Ovary (tissue), 9 donors: ENCODE data around the gene MMD2. TPM values are rescaled to one million over a fixed set of nuclear protein-coding genes. Genes with fewer than 3 reads are reported as not detected.

Experiments used
- DNase-seq, 5 donors: peaks; one replicate each; pipeline ENCODE4 v3.0.0-alpha.2; 2019 to 2020
- H3K27ac ChIP-seq, 2 donors: fragments of 200-600 bp; one replicate each; pipeline versions ENCODE4 v1.5.1 to v1.8.0; 2019 to 2022
- H3K27me3 ChIP-seq: fragments of 200-600 bp; one replicate; pipeline ENCODE4 v1.8.0; 2022
- H3K36me3 ChIP-seq: fragments of 200-600 bp; sonication (generic); one replicate; pipeline ENCODE4 v1.5.1; 2019
- H3K4me1 ChIP-seq: one replicate; pipeline ENCODE4 v1.8.1; 2013; ENCODE audit warnings: mild to moderate bottlenecking, moderate library complexity; ENCODE audit not compliant: insufficient read depth
- H3K4me3 ChIP-seq: fragments of 200-600 bp; sonication (generic); one replicate; pipeline ENCODE4 v1.5.1; 2017
- H3K9me3 ChIP-seq, 2 donors: fragments of 200-600 bp in 1 of 2; sonication (generic) in 1 of 2; one replicate each; pipeline versions ENCODE4 v1.5.1 to v1.8.1; 2013 to 2019; ENCODE audit warnings: mild to moderate bottlenecking in 1 of 2, moderate library complexity in 1 of 2
- CTCF ChIP-seq, 3 donors: fragments of 450-650 bp in 2 of 3; fragments of 200-600 bp in 1 of 3; IDR thresholded peaks; one replicate each; pipeline versions ENCODE4 v1.5.1 to v1.8.0; 2016 to 2022; ENCODE audit warnings: antibody characterized with exemption in 3 of 3, mild to moderate bottlenecking in 1 of 3
- EP300 ChIP-seq: sonication (generic); formaldehyde crosslinking; IDR thresholded peaks from one replicate; pipeline ENCODE4 v1.6.1; 2017; ENCODE audit warnings: antibody characterized with exemption
- POLR2A ChIP-seq: fragments of 450-650 bp; IDR thresholded peaks from one replicate; pipeline ENCODE4 v1.6.1; 2017; ENCODE audit warnings: antibody characterized with exemption, mild to moderate bottlenecking, moderate library complexity
- WGBS, 3 donors: extraction: QIAGEN DNeasy Blood & Tissue Kit in 1 of 3; methylation state at CpG; one replicate each; pipeline versions ENCODE4 v1.1.5 to v1.1.7; 2013 to 2017; 5-methylcytosine and 5-hydroxymethylcytosine counted together
- intact Hi-C, 4 donors: fragments of 100-400 bp; cut with DNase I; formaldehyde crosslinking; loops; one replicate each; pipeline versions ENCODE4 v1.11.0 to v1.15.1; 2022 to 2023
- polyA plus RNA-seq, 2 donors: library from polyadenylated mRNA; stranded (reverse); fragments of 200-250 nt in 1 of 2; fragments of 350-450 nt in 1 of 2; fragmentation: Illumina TruSeq in 1 of 2; extraction: RNeasy Lipid Tissue Mini Kit (QIAGEN cat#74804) in 1 of 2; gene quantifications; one replicate each; pipeline ENCODE4 v1.2.3, GENCODE V29; 2013 to 2014
- total RNA-seq, 7 donors: library from RNA; depleted of rRNA in 2 of 7; stranded (reverse); fragments of >200 nt in 2 of 7; fragmentation: NEBNext Ultra II Directional in 3 of 7; extraction: Animal tissue kit (Norgen Biotek cat#: 25700) in 3 of 7; gene quantifications; one replicate each; pipeline versions ENCODE4 v1.1.0 to v1.2.4, GENCODE V29; 2016 to 2023
- donor health status: DM: no; HTN: no; CAD: no; lungs with moderate emphysema.
- donor health status: DM: no; HTN: no; CAD: no.
- donor health status: Bipolar disorder and iron deficiency.
- donor health status: DM: yes; HTN: yes; CAD: no.
- donor health status: DM: no; HTN: no; CAD: no.
- donor health status: DM: yes; HTN: yes; CAD: no.

Gene MMD2
- total and polyA plus RNA-seq, 9 donors: not detected

GRCh38 chr7:4911111-4911828 is 47.7 kb downstream of the MMD2 start:
- Histone ChIP-seq H3K9me3 (no peaks in the 10 kb centered on the region), H3K27ac (no peak overlapping the region), H3K4me3 (no peak overlapping the region), H3K36me3 (no peaks in the 10 kb centered on the region), H3K27me3 (no peaks in the 10 kb centered on the region), H3K4me1 (no peaks in the 10 kb centered on the region)
- no peak for DNase-seq
- TF ChIP-seq POLR2A: no peak
- no peak for TF ChIP-seq CTCF (IDR thresholded peaks at IDR 0.05)
- WGBS, 3 donors: 84 to 88% (median 87%) methylated on average over 20 of the region's 20 CpGs
- intact Hi-C loops: no loop called here

GRCh38 chr7:4906682-4907081 is 52.3 kb downstream of the MMD2 start:
- Histone ChIP-seq H3K36me3 (no peaks in the 10 kb centered on the region), H3K4me3 (no peak overlapping the region), H3K27me3 (no peaks in the 10 kb centered on the region), H3K9me3 (no peaks in the 10 kb centered on the region), H3K27ac (no peak overlapping the region), H3K4me1 (no peaks in the 10 kb centered on the region)
- DNase-seq: no peak
- WGBS, 3 donors: 71 to 98% (median 86%) methylated on average over 1 of the region's 1 CpG
- TF ChIP-seq EP300: no peak
- TF ChIP-seq CTCF (IDR thresholded peaks at IDR 0.05): no peak
- TF ChIP-seq POLR2A: no peak
- intact Hi-C loops: no loop called here

GRCh38 chr7:4905171-4905570 is 53.8 kb downstream of the MMD2 start:
- H3K27me3 ChIP-seq: no peaks in the 10 kb centered on the region
- no peak for DNase-seq
- H3K36me3 ChIP-seq: no peaks in the 10 kb centered on the region
- TF ChIP-seq POLR2A: no peak
- no peak for TF ChIP-seq CTCF (IDR thresholded peaks at IDR 0.05)
- no peak for TF ChIP-seq EP300
- H3K4me3 ChIP-seq: no peak overlapping the region
- 20 to 53% (median 38%) methylated on average over 1 of the region's 1 CpG for WGBS, 3 donors
- H3K4me1 ChIP-seq: no peaks in the 10 kb centered on the region
- no peaks in the 10 kb centered on the region for H3K9me3 ChIP-seq
- no peak overlapping the region for H3K27ac ChIP-seq
- intact Hi-C loops: no loop called here

- no peaks in the 10 kb centered on the region for H3K27me3 ChIP-seq
- no peak overlapping the region for H3K4me3 ChIP-seq
- no peaks in the 10 kb centered on the region for H3K4me1 ChIP-seq
- H3K27ac ChIP-seq: no peak overlapping the region
- H3K9me3 ChIP-seq: no peaks in the 10 kb centered on the region
- no peaks in the 10 kb centered on the region for H3K36me3 ChIP-seq
- TF ChIP-seq CTCF (IDR thresholded peaks at IDR 0.05) (no peak), POLR2A (no peak), EP300 (no peak)
- no peak for DNase-seq
- intact Hi-C loops: no loop called here
These were observed 54.6 kb downstream of the MMD2 start for GRCh38 chr7:4904346-4904745.
